ENCODE data around the gene ADAMTS15.

ADAMTS15 gene

GRCh38 chr11:130448416-130449309 is at the start of gene ADAMTS15:
Gene ADAMTS15 (plus strand): TSS chr11:130448645. CDS start chr11:130448974, 329 bp downstream.
- TF ChIP-seq CTCF (IDR thresholded peaks at IDR 0.05; ENCODE audit: insufficient read depth, missing control alignments), result no peak
- DNase-seq (ENCODE audit: insufficient read length, low spot score), result no peak
- no peak for FAIRE-seq

GRCh38 chr11:130399196-130399595 is 49.2 kb upstream of the ADAMTS15 start:
- no peak for FAIRE-seq
- DNase-seq (ENCODE audit: insufficient read length, low spot score), result no peak
- no peak for TF ChIP-seq CTCF (IDR thresholded peaks at IDR 0.05; ENCODE audit: insufficient read depth, missing control alignments)

GRCh38 chr11:130400781-130401483 is 47.5 kb upstream of the ADAMTS15 start:
- no peak for TF ChIP-seq CTCF (IDR thresholded peaks at IDR 0.05; ENCODE audit: insufficient read depth, missing control alignments)
- DNase-seq (ENCODE audit: insufficient read length, low spot score) (no peak), FAIRE-seq (no peak)

GRCh38 chr11:130402570-130402969 is 45.9 kb upstream of the ADAMTS15 start:
- DNase-seq (ENCODE audit: insufficient read length, low spot score), result no peak
- no peak for FAIRE-seq

GRCh38 chr11:130403271-130403804 is 45.1 kb upstream of the ADAMTS15 start:
- no peak for TF ChIP-seq CTCF (IDR thresholded peaks at IDR 0.05; ENCODE audit: insufficient read depth, missing control alignments)
- no peak for FAIRE-seq
- DNase-seq (ENCODE audit: insufficient read length, low spot score), result no peak

More at GRCh38 chr11:130402570-130402969, 45.9 kb upstream of the ADAMTS15 start:
- TF ChIP-seq CTCF (IDR thresholded peaks at IDR 0.05; ENCODE audit: insufficient read depth, missing control alignments), result no peak

- no peak for DNase-seq (ENCODE audit: insufficient read length, low spot score)
- FAIRE-seq, result no peak
- TF ChIP-seq CTCF (IDR thresholded peaks at IDR 0.05; ENCODE audit: insufficient read depth, missing control alignments), result no peak
Measured at GRCh38 chr11:130403967-130404366, 44.5 kb upstream of the ADAMTS15 start.
